Activated T-cell treated with anti-CD3 and anti-CD28 coated beads for 4 hours (primary cell): ENCODE measurements around the gene TCEA2.

Experiments used
- DNase-seq: peaks from one replicate; pipeline ENCODE4 v3.0.0-alpha.2; 2020

Gene TCEA2

GRCh38 chr20:64036346-64037198, 26.4 kb upstream of the TCEA2 start:
- no peak for DNase-seq

GRCh38 chr20:64037199-64037497, 25.9 kb upstream of the TCEA2 start:
- no peak for DNase-seq

- no peak for DNase-seq
Observed at GRCh38 chr20:64037498-64038213, 25.3 kb upstream of the TCEA2 start.

- DNase-seq: no peak
Observed at GRCh38 chr20:64038224-64038564, 24.8 kb upstream of the TCEA2 start.

- peak; percentile 67 for DNase-seq
Observed at GRCh38 chr20:64038565-64039292, 24.3 kb upstream of the TCEA2 start.

- no peak for DNase-seq
Observed at GRCh38 chr20:64039293-64040160, 23.5 kb upstream of the TCEA2 start.

- DNase-seq: no peak
Observed at GRCh38 chr20:64040231-64041039, 22.6 kb upstream of the TCEA2 start.

- DNase-seq: no peak
Observed at GRCh38 chr20:64041040-64041780, 21.8 kb upstream of the TCEA2 start.

GRCh38 chr20:64041781-64042053, 21.3 kb upstream of the TCEA2 start:
- DNase-seq: no peak

- DNase-seq: no peak
Observed at GRCh38 chr20:64042054-64042781, 20.8 kb upstream of the TCEA2 start.

GRCh38 chr20:64043768-64044167, 19.2 kb upstream of the TCEA2 start:
- no peak for DNase-seq

GRCh38 chr20:64044484-64045247, 18.3 kb upstream of the TCEA2 start:
- no peak for DNase-seq

- no peak for DNase-seq
Observed at GRCh38 chr20:64045346-64046011, 17.5 kb upstream of the TCEA2 start.

GRCh38 chr20:64047046-64047389, 16.0 kb upstream of the TCEA2 start:
- no peak for DNase-seq

GRCh38 chr20:64047968-64048401, 15.0 kb upstream of the TCEA2 start:
- DNase-seq: no peak

- DNase-seq: no peak
Observed at GRCh38 chr20:64048402-64049044, 14.5 kb upstream of the TCEA2 start.

- no peak for DNase-seq
Observed at GRCh38 chr20:64049060-64049877, 13.7 kb upstream of the TCEA2 start, which contains the start of gene SOX18. SOX18 (minus strand) TSS chr20:64049639; CDS start chr20:64049516, 123 bp downstream.

GRCh38 chr20:64049878-64050260, 13.1 kb upstream of the TCEA2 start:
- DNase-seq: no peak
